Mesendoderm (in vitro differentiated cells): ENCODE results near the gene FGG.

Experiments used
- DNase-seq: peaks from one replicate; pipeline ENCODE4 v3.0.0; 2013
- H2AK5ac ChIP-seq: 2 replicates; pipeline ENCODE4 v1.6.1; 2013; ENCODE audit warnings: low read length, inconsistent platforms
- H2BK120ac ChIP-seq: 2 replicates; pipeline ENCODE4 v1.6.1; 2013; ENCODE audit warnings: low read depth, mild to moderate bottlenecking, low read length, moderate library complexity, mixed read lengths
- H2BK15ac ChIP-seq: replicated peaks from 2 replicates; pipeline ENCODE4 v1.6.1; 2013; ENCODE audit warnings: low read depth, mild to moderate bottlenecking, moderate library complexity
- H2BK5ac ChIP-seq: 2 replicates; pipeline ENCODE4 v1.6.1; 2013; ENCODE audit warnings: low read length, inconsistent platforms
- H3K18ac ChIP-seq: 2 replicates; pipeline ENCODE4 v1.6.1; 2013; ENCODE audit warnings: mild to moderate bottlenecking, low read length, mixed read lengths
- H3K23ac ChIP-seq: one replicate; pipeline ENCODE4 v1.6.1; 2013; ENCODE audit warnings: low read length
- H3K27ac ChIP-seq: 2 replicates; pipeline ENCODE4 v1.5.1; 2013; ENCODE audit warnings: low read depth, mild to moderate bottlenecking, inconsistent platforms, low read length, moderate library complexity
- H3K27me3 ChIP-seq: 2 replicates; pipeline ENCODE4 v1.6.1; 2013; ENCODE audit warnings: low read length, control low read depth, mild to moderate bottlenecking, inconsistent platforms; ENCODE audit not compliant: insufficient read depth, poor library complexity
- H3K36me3 ChIP-seq: 2 replicates; pipeline ENCODE4 v1.6.1; 2013; ENCODE audit warnings: low read length, inconsistent platforms; ENCODE audit not compliant: control insufficient read depth, insufficient read depth
- H3K4ac ChIP-seq: one replicate; pipeline ENCODE4 v1.6.1; 2013; ENCODE audit warnings: low read depth, mild to moderate bottlenecking, low read length, moderate library complexity
- H3K4me1 ChIP-seq: 2 replicates; pipeline ENCODE4 v1.6.1; 2013; ENCODE audit warnings: low read depth, low read length, inconsistent platforms; ENCODE audit not compliant: control insufficient read depth
- H3K4me2 ChIP-seq: 2 replicates; pipeline ENCODE4 v1.6.1; 2013; ENCODE audit warnings: low read length
- H3K4me3 ChIP-seq: 2 replicates; pipeline ENCODE4 v1.5.1; 2013; ENCODE audit warnings: mild to moderate bottlenecking, low read length
- H3K56ac ChIP-seq: one replicate; pipeline ENCODE4 v1.6.1; 2013; ENCODE audit warnings: low read length
- H3K79me1 ChIP-seq: 2 replicates; pipeline ENCODE4 v1.6.1; 2013; ENCODE audit warnings: low read length, inconsistent platforms
- H3K79me2 ChIP-seq: 2 replicates; pipeline ENCODE4 v1.6.1; 2013; ENCODE audit warnings: mild to moderate bottlenecking, low read length; ENCODE audit not compliant: control insufficient read depth, insufficient read depth
- H3K9ac ChIP-seq: 2 replicates; pipeline ENCODE4 v1.6.1; 2013; ENCODE audit warnings: low read length, inconsistent platforms
- H4K5ac ChIP-seq: one replicate; pipeline ENCODE4 v1.6.1; 2013; ENCODE audit warnings: low read length
- H4K8ac ChIP-seq: one replicate; pipeline ENCODE4 v1.6.1; 2013; ENCODE audit warnings: low read depth, mild to moderate bottlenecking, control low read depth, low read length, moderate library complexity
- WGBS: extraction: QIAGEN DNeasy Blood & Tissue Kit; methylation state at CpG from one replicate; pipeline ENCODE4 v1.1.7; 2013; ENCODE audit warnings: low lambda C conversion rate, missing lambda C conversion rate; ENCODE audit not compliant: insufficient coverage; ENCODE audit errors: extremely low coverage; 5-methylcytosine and 5-hydroxymethylcytosine counted together

The FGG gene

GRCh38 chr4:154616731-154617130, 4.3 kb upstream of the FGG start:
- no peak overlapping the region for H2BK5ac ChIP-seq
- no CpG with 5 or more reads among the region's 2 CpGs for WGBS
- no peaks in the 10 kb centered on the region for H3K79me1 ChIP-seq
- no peak overlapping the region for H3K4me3 ChIP-seq
- H2AK5ac ChIP-seq = no peak overlapping the region
- no peak overlapping the region for H2BK15ac ChIP-seq
- H3K27me3 ChIP-seq = no peaks in the 10 kb centered on the region
- H3K4me1 ChIP-seq = no peaks in the 10 kb centered on the region
- no peaks in the 10 kb centered on the region for H3K36me3 ChIP-seq
- no peak overlapping the region for H4K8ac ChIP-seq
- H3K56ac ChIP-seq = no peak overlapping the region
- H4K5ac ChIP-seq = no peak overlapping the region
- H3K18ac ChIP-seq = no peak overlapping the region
- no peak for DNase-seq
- no peak overlapping the region for H3K4me2 ChIP-seq
- H3K23ac ChIP-seq = no peak overlapping the region
- H3K9ac ChIP-seq = no peak overlapping the region
- no peaks in the 10 kb centered on the region for H3K79me2 ChIP-seq
- H3K4ac ChIP-seq = no peak overlapping the region
- H2BK120ac ChIP-seq = no peak overlapping the region
- no peak overlapping the region for H3K27ac ChIP-seq

- Histone ChIP-seq H3K56ac (no peak overlapping the region), H3K27ac (no peak overlapping the region), H2BK15ac (no peak overlapping the region), H2AK5ac (no peak overlapping the region), H3K4me3 (no peak overlapping the region), H3K4me2 (no peak overlapping the region), H4K5ac (no peak overlapping the region), H3K18ac (no peak overlapping the region), H3K23ac (no peak overlapping the region), H3K79me2 (no peaks in the 10 kb centered on the region), H4K8ac (no peak overlapping the region), H3K4me1 (no peaks in the 10 kb centered on the region), H3K4ac (no peak overlapping the region), H3K27me3 (no peaks in the 10 kb centered on the region), H3K9ac (no peak overlapping the region), H3K36me3 (no peaks in the 10 kb centered on the region), H3K79me1 (no peaks in the 10 kb centered on the region), H2BK5ac (no peak overlapping the region), H2BK120ac (no peak overlapping the region)
- WGBS = no CpG with 5 or more reads among the region's 4 CpGs
- DNase-seq = no peak
Observed at GRCh38 chr4:154616287-154616686, 3.8 kb upstream of the FGG start.

GRCh38 chr4:154615211-154615610, 2.8 kb upstream of the FGG start:
- Histone ChIP-seq H2BK5ac (no peak overlapping the region), H3K4ac (no peak overlapping the region), H2BK15ac (no peak overlapping the region), H3K4me3 (no peak overlapping the region), H3K27me3 (no peaks in the 10 kb centered on the region), H3K79me2 (no peaks in the 10 kb centered on the region), H3K4me2 (no peak overlapping the region), H3K18ac (no peak overlapping the region), H3K36me3 (no peaks in the 10 kb centered on the region), H3K27ac (no peak overlapping the region), H4K8ac (no peak overlapping the region), H2AK5ac (no peak overlapping the region), H3K56ac (no peak overlapping the region), H3K9ac (no peak overlapping the region), H2BK120ac (no peak overlapping the region), H4K5ac (no peak overlapping the region), H3K79me1 (no peaks in the 10 kb centered on the region), H3K4me1 (no peaks in the 10 kb centered on the region), H3K23ac (no peak overlapping the region)
- DNase-seq = no peak
- no CpG with 5 or more reads among the region's 1 CpG for WGBS

- H3K56ac ChIP-seq = no peak overlapping the region
- H3K79me1 ChIP-seq = no peaks in the 10 kb centered on the region
- H3K18ac ChIP-seq = no peak overlapping the region
- no peak for DNase-seq
- H2BK15ac ChIP-seq = no peak overlapping the region
- no peak overlapping the region for H2BK120ac ChIP-seq
- no peak overlapping the region for H3K4me2 ChIP-seq
- no peaks in the 10 kb centered on the region for H3K36me3 ChIP-seq
- no peak overlapping the region for H3K27ac ChIP-seq
- no peaks in the 10 kb centered on the region for H3K4me1 ChIP-seq
- no peak overlapping the region for H3K4me3 ChIP-seq
- no peak overlapping the region for H3K23ac ChIP-seq
- no peak overlapping the region for H3K4ac ChIP-seq
- H3K79me2 ChIP-seq = no peaks in the 10 kb centered on the region
- no peak overlapping the region for H2AK5ac ChIP-seq
- no peaks in the 10 kb centered on the region for H3K27me3 ChIP-seq
- H4K5ac ChIP-seq = no peak overlapping the region
- no peak overlapping the region for H3K9ac ChIP-seq
- no peak overlapping the region for H2BK5ac ChIP-seq
- H4K8ac ChIP-seq = no peak overlapping the region
Observed at GRCh38 chr4:154614306-154614705, 1.9 kb upstream of the FGG start.

- no peak overlapping the region for H3K4me3 ChIP-seq
Observed at GRCh38 chr4:154611833-154612232, 623 bp downstream of the FGG start.

GRCh38 chr4:154610582-154610981, 1.9 kb downstream of the FGG start:
- Histone ChIP-seq H3K27me3 (no peaks in the 10 kb centered on the region), H3K36me3 (no peaks in the 10 kb centered on the region), H3K79me1 (no peaks in the 10 kb centered on the region), H3K18ac (no peak overlapping the region), H2BK5ac (no peak overlapping the region), H3K27ac (no peak overlapping the region), H3K4ac (no peak overlapping the region), H3K4me1 (no peaks in the 10 kb centered on the region), H3K4me2 (no peak overlapping the region), H2BK15ac (no peak overlapping the region), H3K9ac (no peak overlapping the region), H2BK120ac (no peak overlapping the region), H3K4me3 (no peak overlapping the region), H3K23ac (no peak overlapping the region), H4K8ac (no peak overlapping the region), H3K79me2 (no peaks in the 10 kb centered on the region), H2AK5ac (no peak overlapping the region), H4K5ac (no peak overlapping the region), H3K56ac (no peak overlapping the region)
- WGBS = no CpG with 5 or more reads among the region's 4 CpGs
- DNase-seq = no peak

More at GRCh38 chr4:154611833-154612232, 623 bp downstream of the FGG start:
- Histone ChIP-seq H2AK5ac (no peak overlapping the region), H3K23ac (no peak overlapping the region), H3K27ac (no peak overlapping the region), H3K4ac (no peak overlapping the region), H2BK5ac (no peak overlapping the region), H3K18ac (no peak overlapping the region), H3K9ac (no peak overlapping the region), H4K8ac (no peak overlapping the region), H3K36me3 (no peaks in the 10 kb centered on the region), H2BK15ac (no peak overlapping the region), H4K5ac (no peak overlapping the region), H3K79me2 (no peaks in the 10 kb centered on the region), H2BK120ac (no peak overlapping the region), H3K79me1 (no peaks in the 10 kb centered on the region), H3K4me1 (no peaks in the 10 kb centered on the region), H3K27me3 (no peaks in the 10 kb centered on the region), H3K56ac (no peak overlapping the region), H3K4me2 (no peak overlapping the region)
- DNase-seq = no peak
- no CpG with 5 or more reads among the region's 1 CpG for WGBS
